WERI-Rb-1 (cell line): ENCODE data around the gene UFL1.

Experiments used
- DNase-seq: peaks from one replicate; pipeline ENCODE4 v3.0.0-alpha.2; 2020
- H3K27ac ChIP-seq: fragments of 250-450 bp; sonication (Bioruptor Pico); 2 replicates; pipeline ENCODE4 v1.5.1; 2020; ENCODE audit warnings: mild to moderate bottlenecking, moderate library complexity
- H3K27me3 ChIP-seq: fragments of 250-450 bp; sonication (Bioruptor Pico); 2 replicates; pipeline ENCODE4 v1.5.1; 2021; ENCODE audit warnings: mild to moderate bottlenecking, low read depth, moderate library complexity; ENCODE audit not compliant: insufficient read depth, severe bottlenecking
- H3K36me3 ChIP-seq: fragments of 250-450 bp; sonication (Bioruptor Pico); 2 replicates; pipeline ENCODE4 v1.5.1; 2020; ENCODE audit warnings: mild to moderate bottlenecking, moderate library complexity
- H3K4me3 ChIP-seq: 2 replicates; pipeline ENCODE4 v1.5.1; 2011; ENCODE audit warnings: low read depth, mild to moderate bottlenecking, control low read depth, low read length
- H3K9me3 ChIP-seq: fragments of 250-450 bp; sonication (Bioruptor Pico); 2 replicates; pipeline ENCODE4 v1.5.1; 2021; ENCODE audit warnings: mild to moderate bottlenecking, moderate library complexity; ENCODE audit not compliant: severe bottlenecking
- TF ChIP-seq, protein P1 (sequence below): IDR thresholded peaks from 2 replicates; pipeline ENCODE4 v1.5.1; 2011; ENCODE audit warnings: low read depth, mild to moderate bottlenecking, control low read depth, inconsistent platforms, low read length

Gene UFL1

DNA sequence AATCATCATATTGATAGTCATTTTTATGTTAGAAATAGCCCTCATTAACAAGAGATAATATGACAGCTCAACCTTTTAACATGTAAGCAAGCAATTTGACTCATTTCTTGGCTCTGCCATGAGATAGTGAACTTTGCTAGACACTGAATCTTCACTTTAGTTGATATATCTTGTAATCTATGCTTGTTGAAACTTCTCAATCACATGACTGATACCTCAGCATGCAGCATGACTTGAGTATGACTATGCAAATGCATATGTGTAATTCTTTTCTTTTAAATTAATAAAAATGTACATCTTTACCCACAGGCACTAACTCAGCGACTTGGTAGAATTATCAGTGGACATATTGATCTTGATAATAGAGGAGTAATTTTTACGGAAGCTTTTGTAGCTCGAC is 6.6 kb downstream of the UFL1 start:
- no peak for DNase-seq
- TF ChIP-seq, protein P1, sequence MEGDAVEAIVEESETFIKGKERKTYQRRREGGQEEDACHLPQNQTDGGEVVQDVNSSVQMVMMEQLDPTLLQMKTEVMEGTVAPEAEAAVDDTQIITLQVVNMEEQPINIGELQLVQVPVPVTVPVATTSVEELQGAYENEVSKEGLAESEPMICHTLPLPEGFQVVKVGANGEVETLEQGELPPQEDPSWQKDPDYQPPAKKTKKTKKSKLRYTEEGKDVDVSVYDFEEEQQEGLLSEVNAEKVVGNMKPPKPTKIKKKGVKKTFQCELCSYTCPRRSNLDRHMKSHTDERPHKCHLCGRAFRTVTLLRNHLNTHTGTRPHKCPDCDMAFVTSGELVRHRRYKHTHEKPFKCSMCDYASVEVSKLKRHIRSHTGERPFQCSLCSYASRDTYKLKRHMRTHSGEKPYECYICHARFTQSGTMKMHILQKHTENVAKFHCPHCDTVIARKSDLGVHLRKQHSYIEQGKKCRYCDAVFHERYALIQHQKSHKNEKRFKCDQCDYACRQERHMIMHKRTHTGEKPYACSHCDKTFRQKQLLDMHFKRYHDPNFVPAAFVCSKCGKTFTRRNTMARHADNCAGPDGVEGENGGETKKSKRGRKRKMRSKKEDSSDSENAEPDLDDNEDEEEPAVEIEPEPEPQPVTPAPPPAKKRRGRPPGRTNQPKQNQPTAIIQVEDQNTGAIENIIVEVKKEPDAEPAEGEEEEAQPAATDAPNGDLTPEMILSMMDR, result no peak
- H3K36me3 ChIP-seq, result peaks cover 48% of the 10 kb centered on the region

DNA sequence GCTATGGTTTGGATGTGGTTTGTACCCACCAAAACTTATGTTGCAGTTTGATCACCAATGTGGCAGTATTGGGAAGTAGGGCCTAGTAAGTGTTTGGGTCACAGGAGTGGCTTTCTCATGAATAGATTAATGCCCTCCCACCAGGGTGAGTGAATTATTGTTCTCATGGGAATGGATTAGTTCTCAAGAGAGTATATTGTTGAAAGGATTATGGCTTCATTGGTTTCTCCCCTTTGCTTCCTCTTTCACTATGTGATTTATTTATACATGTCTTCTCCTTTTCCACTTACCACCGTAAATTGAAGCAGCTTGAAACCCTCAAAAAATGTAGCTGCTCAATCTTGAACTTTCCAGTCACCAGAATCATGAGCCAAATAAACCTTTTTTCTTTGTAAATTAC is 10.8 kb downstream of the UFL1 start:
- DNase-seq, result no peak
- no peak overlapping the region for H3K4me3 ChIP-seq
- H3K9me3 ChIP-seq, result no peaks in the 10 kb centered on the region
- TF ChIP-seq, protein P1, result no peak
- peaks cover 38% of the 10 kb centered on the region for H3K36me3 ChIP-seq
- no peak overlapping the region for H3K27ac ChIP-seq
- no peaks in the 10 kb centered on the region for H3K27me3 ChIP-seq

More for the DNA sequence above, 6.6 kb downstream of the UFL1 start:
- H3K4me3 ChIP-seq, result no peak overlapping the region
- H3K9me3 ChIP-seq, result no peaks in the 10 kb centered on the region
- H3K27ac ChIP-seq, result no peak overlapping the region
- no peaks in the 10 kb centered on the region for H3K27me3 ChIP-seq

DNA sequence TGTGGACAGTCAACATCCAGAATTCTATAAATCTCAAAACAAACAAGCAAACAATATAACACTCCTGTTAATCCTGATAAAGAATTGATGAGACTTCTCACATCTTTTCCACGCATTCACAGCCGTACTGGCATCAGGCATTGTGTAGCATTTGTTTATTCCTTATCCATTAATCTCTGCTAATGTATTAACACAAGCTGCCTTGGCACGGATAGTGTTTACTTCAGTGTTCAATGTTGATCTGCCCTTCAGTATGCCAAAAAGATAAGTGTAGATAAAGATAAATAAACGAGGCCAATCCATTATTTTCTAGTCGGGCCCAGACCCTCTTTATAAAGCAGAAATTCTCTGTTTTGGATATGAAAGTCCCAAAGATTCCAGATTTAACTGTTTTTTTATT is 16.1 kb downstream of the UFL1 start:
- no peak for DNase-seq
- TF ChIP-seq, protein P1, result no peak
- Histone ChIP-seq H3K36me3 (peaks cover 7% of the 10 kb centered on the region), H3K27me3 (no peaks in the 10 kb centered on the region), H3K4me3 (no peak overlapping the region), H3K9me3 (no peaks in the 10 kb centered on the region), H3K27ac (no peak overlapping the region)

DNA sequence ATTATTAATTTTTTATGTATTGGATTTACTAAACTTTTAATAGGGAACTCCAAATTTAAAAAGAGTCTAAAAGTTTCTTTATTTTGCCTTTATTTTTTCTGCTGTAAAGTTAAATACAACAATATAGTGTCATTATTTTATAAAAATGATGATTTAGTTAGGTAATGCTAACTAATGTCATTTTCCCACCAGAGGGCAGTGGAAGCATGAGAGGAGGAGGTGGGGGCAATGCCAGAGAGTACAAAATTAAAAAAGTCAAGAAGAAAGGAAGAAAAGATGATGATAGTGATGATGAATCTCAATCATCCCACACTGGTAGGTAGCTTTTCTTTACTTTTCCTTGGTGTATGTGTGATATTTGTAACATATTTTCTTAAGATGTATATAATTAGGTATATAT is 21.1 kb downstream of the UFL1 start:
- peak; percentile 14 for DNase-seq
- no peak overlapping the region for H3K4me3 ChIP-seq
- no peaks in the 10 kb centered on the region for H3K9me3 ChIP-seq
- H3K27ac ChIP-seq, result no peak overlapping the region
- H3K36me3 ChIP-seq, result peaks cover 17% of the 10 kb centered on the region
- H3K27me3 ChIP-seq, result no peaks in the 10 kb centered on the region
- TF ChIP-seq, protein P1, result 0 out of 2 replicates have a peak, but pooled peaks have one; percentile 17

DNA sequence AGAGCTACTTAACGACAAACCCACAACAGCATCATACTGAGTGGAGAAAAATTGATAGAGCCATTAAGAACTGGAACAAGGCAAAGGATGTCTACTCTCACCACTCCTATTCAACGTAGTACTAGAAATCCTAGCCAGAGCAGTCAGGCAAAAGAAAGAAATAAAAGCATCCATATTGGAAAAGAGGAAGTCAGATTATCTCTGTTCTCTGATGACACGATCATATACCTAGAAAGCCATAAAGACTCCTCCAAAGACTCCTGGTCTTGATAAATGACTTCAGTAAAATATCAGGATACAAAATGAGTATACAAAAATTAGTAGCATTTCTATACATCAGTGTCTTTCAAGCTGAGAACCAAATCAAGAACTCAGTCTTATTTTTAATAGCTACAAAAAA is 24.3 kb downstream of the UFL1 start:
- Histone ChIP-seq H3K27ac (no peak overlapping the region), H3K9me3 (no peaks in the 10 kb centered on the region), H3K27me3 (no peaks in the 10 kb centered on the region), H3K4me3 (no peak overlapping the region), H3K36me3 (peaks cover 22% of the 10 kb centered on the region)
- no peak for DNase-seq
- TF ChIP-seq, protein P1, result no peak

DNA sequence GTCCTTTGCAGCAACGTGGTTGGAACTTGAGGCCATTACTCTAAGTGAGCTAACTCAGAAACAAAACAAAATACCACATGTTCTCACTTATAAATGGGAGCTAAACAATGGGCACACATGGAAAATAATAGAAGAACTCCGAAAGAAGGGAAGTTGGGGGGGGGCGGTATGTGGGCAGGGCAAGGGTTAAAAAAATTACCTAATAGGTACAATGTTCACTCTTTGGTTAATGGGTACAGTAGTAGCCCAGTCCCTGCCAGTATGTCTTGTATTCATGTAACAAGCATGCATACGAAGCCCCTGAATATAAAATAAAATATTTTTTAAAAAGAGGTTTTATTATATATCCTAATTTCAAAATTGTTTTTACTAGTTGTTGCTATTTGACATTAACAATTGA is 26.0 kb downstream of the UFL1 start:
- TF ChIP-seq, protein P1, result no peak
- H3K27me3 ChIP-seq, result no peaks in the 10 kb centered on the region
- H3K27ac ChIP-seq, result no peak overlapping the region
- no peak overlapping the region for H3K4me3 ChIP-seq
- H3K36me3 ChIP-seq, result peaks cover 32% of the 10 kb centered on the region
- H3K9me3 ChIP-seq, result no peaks in the 10 kb centered on the region
- DNase-seq, result no peak
